ENCODE results near the gene PRDM2.

PRDM2 gene

GRCh38 chr1:13807209-13807608, 107.2 kb downstream of the PRDM2 start:
- peaks cover 2% of the 10 kb centered on the region for H3K27me3 ChIP-seq (ENCODE audit: insufficient read depth, insufficient read length)
- H3K4me3 ChIP-seq (ENCODE audit: insufficient read length, low read depth): no peak overlapping the region
- H3K4me1 ChIP-seq (ENCODE audit: insufficient read depth, insufficient read length): no peaks in the 10 kb centered on the region
- no peak for TF ChIP-seq ZNF274 (IDR thresholded peaks at IDR 0.05; ENCODE audit: low read depth, low read length)
- no peak for TF ChIP-seq YY1 (IDR thresholded peaks at IDR 0.05; ENCODE audit: insufficient read depth, insufficient read length)
- no peak for TF ChIP-seq SUZ12 (IDR thresholded peaks at IDR 0.05; ENCODE audit: extremely low read depth, insufficient read depth, insufficient read length)
- H3K9me3 ChIP-seq (ENCODE audit: insufficient read depth, low read length): no peaks in the 10 kb centered on the region
- H3K9ac ChIP-seq (ENCODE audit: insufficient read length, low read depth): no peak overlapping the region
- DNase-seq (ENCODE audit: low read depth, low spot score): no peak
- H3K36me3 ChIP-seq (ENCODE audit: insufficient read depth, insufficient read length, low read length): no peaks in the 10 kb centered on the region

- Histone ChIP-seq H3K27me3 (ENCODE audit: insufficient read depth, insufficient read length) (peaks cover 2% of the 10 kb centered on the region), H3K9ac (ENCODE audit: insufficient read length, low read depth) (no peak overlapping the region), H3K4me3 (ENCODE audit: insufficient read length, low read depth) (no peak overlapping the region), H3K4me1 (ENCODE audit: insufficient read depth, insufficient read length) (no peaks in the 10 kb centered on the region), H3K36me3 (ENCODE audit: insufficient read depth, insufficient read length, low read length) (no peaks in the 10 kb centered on the region), H3K9me3 (ENCODE audit: insufficient read depth, low read length) (no peaks in the 10 kb centered on the region)
- TF ChIP-seq SUZ12 (IDR thresholded peaks at IDR 0.05; ENCODE audit: extremely low read depth, insufficient read depth, insufficient read length) (no peak), ZNF274 (IDR thresholded peaks at IDR 0.05; ENCODE audit: low read depth, low read length) (no peak), YY1 (IDR thresholded peaks at IDR 0.05; ENCODE audit: insufficient read depth, insufficient read length) (no peak)
- no peak for DNase-seq (ENCODE audit: low read depth, low spot score)
Observed at GRCh38 chr1:13808729-13809131, 108.7 kb downstream of the PRDM2 start.

- Histone ChIP-seq H3K4me3 (ENCODE audit: insufficient read length, low read depth) (no peak overlapping the region), H3K9me3 (ENCODE audit: insufficient read depth, low read length) (no peaks in the 10 kb centered on the region), H3K36me3 (ENCODE audit: insufficient read depth, insufficient read length, low read length) (no peaks in the 10 kb centered on the region), H3K27me3 (ENCODE audit: insufficient read depth, insufficient read length) (peaks cover 2% of the 10 kb centered on the region), H3K4me1 (ENCODE audit: insufficient read depth, insufficient read length) (no peaks in the 10 kb centered on the region), H3K9ac (ENCODE audit: insufficient read length, low read depth) (no peak overlapping the region)
- DNase-seq (ENCODE audit: low read depth, low spot score): no peak
- TF ChIP-seq YY1 (IDR thresholded peaks at IDR 0.05; ENCODE audit: insufficient read depth, insufficient read length) (no peak), ZNF274 (IDR thresholded peaks at IDR 0.05; ENCODE audit: low read depth, low read length) (no peak)
Observed at GRCh38 chr1:13809461-13810159, 109.6 kb downstream of the PRDM2 start.

- Histone ChIP-seq H3K4me3 (ENCODE audit: insufficient read length, low read depth) (no peak overlapping the region), H3K36me3 (ENCODE audit: insufficient read depth, insufficient read length, low read length) (no peaks in the 10 kb centered on the region), H3K9me3 (ENCODE audit: insufficient read depth, low read length) (no peaks in the 10 kb centered on the region), H3K9ac (ENCODE audit: insufficient read length, low read depth) (no peak overlapping the region), H3K27me3 (ENCODE audit: insufficient read depth, insufficient read length) (no peaks in the 10 kb centered on the region), H3K4me1 (ENCODE audit: insufficient read depth, insufficient read length) (no peaks in the 10 kb centered on the region)
- no peak for DNase-seq (ENCODE audit: low read depth, low spot score)
- TF ChIP-seq SUZ12 (IDR thresholded peaks at IDR 0.05; ENCODE audit: extremely low read depth, insufficient read depth, insufficient read length): no peak
- no peak for TF ChIP-seq ZNF274 (IDR thresholded peaks at IDR 0.05; ENCODE audit: low read depth, low read length)
- TF ChIP-seq YY1 (IDR thresholded peaks at IDR 0.05; ENCODE audit: insufficient read depth, insufficient read length): no peak
Observed at GRCh38 chr1:13812456-13813397, 112.7 kb downstream of the PRDM2 start.

- H3K9ac ChIP-seq (ENCODE audit: insufficient read length, low read depth): no peak overlapping the region
- H3K9me3 ChIP-seq (ENCODE audit: insufficient read depth, low read length): no peaks in the 10 kb centered on the region
- no peak overlapping the region for H3K4me3 ChIP-seq (ENCODE audit: insufficient read length, low read depth)
- H3K4me1 ChIP-seq (ENCODE audit: insufficient read depth, insufficient read length): no peaks in the 10 kb centered on the region
- no peak for TF ChIP-seq YY1 (IDR thresholded peaks at IDR 0.05; ENCODE audit: insufficient read depth, insufficient read length)
- no peak for TF ChIP-seq ZNF274 (IDR thresholded peaks at IDR 0.05; ENCODE audit: low read depth, low read length)
- TF ChIP-seq SUZ12 (IDR thresholded peaks at IDR 0.05; ENCODE audit: extremely low read depth, insufficient read depth, insufficient read length): no peak
- no peaks in the 10 kb centered on the region for H3K27me3 ChIP-seq (ENCODE audit: insufficient read depth, insufficient read length)
- H3K36me3 ChIP-seq (ENCODE audit: insufficient read depth, insufficient read length, low read length): no peaks in the 10 kb centered on the region
- DNase-seq (ENCODE audit: low read depth, low spot score): peak; percentile 30
Observed at GRCh38 chr1:13813398-13814012, 113.5 kb downstream of the PRDM2 start.

- H3K4me1 ChIP-seq (ENCODE audit: insufficient read depth, insufficient read length): no peaks in the 10 kb centered on the region
- no peak overlapping the region for H3K9ac ChIP-seq (ENCODE audit: insufficient read length, low read depth)
- H3K36me3 ChIP-seq (ENCODE audit: insufficient read depth, insufficient read length, low read length): no peaks in the 10 kb centered on the region
- H3K27me3 ChIP-seq (ENCODE audit: insufficient read depth, insufficient read length): no peaks in the 10 kb centered on the region
- no peak overlapping the region for H3K4me3 ChIP-seq (ENCODE audit: insufficient read length, low read depth)
- no peak for DNase-seq (ENCODE audit: low read depth, low spot score)
- TF ChIP-seq YY1 (IDR thresholded peaks at IDR 0.05; ENCODE audit: insufficient read depth, insufficient read length) (no peak), SUZ12 (IDR thresholded peaks at IDR 0.05; ENCODE audit: extremely low read depth, insufficient read depth, insufficient read length) (no peak), ZNF274 (IDR thresholded peaks at IDR 0.05; ENCODE audit: low read depth, low read length) (no peak)
- no peaks in the 10 kb centered on the region for H3K9me3 ChIP-seq (ENCODE audit: insufficient read depth, low read length)
Observed at GRCh38 chr1:13814131-13814530, 114.1 kb downstream of the PRDM2 start.

Data from NT2/D1 (cell line).